NOMO-1 (cell line): ENCODE measurements around the gene PTPRN2.
A peak's percentile ranks its signal among the peaks of the same experiment; 100 is the strongest.
"Not testable (repeated sequence)": the region's sequence is repeated elsewhere in the genome, so short reads cannot be mapped to it uniquely, and the experiment has no call there.

Experiments used
- DNase-seq, 2 experiments: peaks; one replicate each; lab custom pipeline; 2025; ENCODE audit not compliant: unreplicated experiment in 2 of 2; lab: John Stamatoyannopoulos, UW

PTPRN2 gene

GRCh38 chr7:158361326-158361946 lies 226.2 kb downstream of the PTPRN2 start:
- DNase-seq: no peak

GRCh38 chr7:158358926-158359645 lies 228.5 kb downstream of the PTPRN2 start:
- no peak for DNase-seq

- no peak for DNase-seq
These were observed 229.5 kb downstream of the PTPRN2 start for GRCh38 chr7:158357898-158358821.

GRCh38 chr7:158357106-158357897 lies 230.3 kb downstream of the PTPRN2 start:
- DNase-seq: no peak

- DNase-seq: no peak
These were observed 231.2 kb downstream of the PTPRN2 start for GRCh38 chr7:158356454-158356853.

- no peak for DNase-seq
These were observed 232.1 kb downstream of the PTPRN2 start for GRCh38 chr7:158355456-158356065.

GRCh38 chr7:158354861-158355260 lies 232.8 kb downstream of the PTPRN2 start:
- no peak for DNase-seq

GRCh38 chr7:158353606-158354570 lies 233.7 kb downstream of the PTPRN2 start:
- peak in 1 of 2 experiments; percentile 5 for DNase-seq

GRCh38 chr7:158351899-158352729 lies 235.5 kb downstream of the PTPRN2 start:
- not testable (repeated sequence) for DNase-seq

GRCh38 chr7:158351481-158351880 lies 236.1 kb downstream of the PTPRN2 start:
- DNase-seq: no peak

- DNase-seq: no peak
These were observed 236.6 kb downstream of the PTPRN2 start for GRCh38 chr7:158351051-158351450.

- no peak for DNase-seq
These were observed 237.3 kb downstream of the PTPRN2 start for GRCh38 chr7:158350166-158350900.

- no peak for DNase-seq
These were observed 239.2 kb downstream of the PTPRN2 start for GRCh38 chr7:158348446-158348845.

- not testable (repeated sequence) for DNase-seq
These were observed 239.6 kb downstream of the PTPRN2 start for GRCh38 chr7:158348039-158348438.

GRCh38 chr7:158345731-158346130 lies 241.9 kb downstream of the PTPRN2 start:
- no peak for DNase-seq

GRCh38 chr7:158344706-158345300 lies 242.8 kb downstream of the PTPRN2 start:
- no peak for DNase-seq

- no peak for DNase-seq
These were observed 243.6 kb downstream of the PTPRN2 start for GRCh38 chr7:158343936-158344455.
